ENCODE measurements around the gene SH2D1A. TPM values are rescaled to one million over a fixed set of nuclear protein-coding genes. Genes with fewer than 3 reads are reported as not detected.

Gene SH2D1A
- total and polyA plus RNA-seq, 2 donors, result 81.1 to 218 TPM

Other genes starting within 250 kb of the SH2D1A start
- gene TEX13D, start 13.9 kb upstream of the SH2D1A start, total RNA-seq, result 0.09 TPM
- gene TEX13D, start 13.9 kb upstream of the SH2D1A start, polyA plus RNA-seq, result 0.37 TPM

All from thymus (tissue), 2 donors.